OCI-LY3 (cell line): Measurements from ENCODE around the gene ABI1.

Experiments used
- EZH2phosphoT487 ChIP-seq: fragments of 200-600 bp; shearing (Covaris generic); IDR thresholded peaks from 2 replicates; pipeline ENCODE4 v1.6.1; 2018; ENCODE audit warnings: antibody characterized with exemption, mixed run types, low read depth
- TF ChIP-seq, protein P1 (sequence below): fragments of 200-600, 300-600 bp; sonication (generic); IDR thresholded peaks from 2 replicates; pipeline ENCODE4 v1.5.1; 2014; ENCODE audit warnings: antibody characterized with exemption, low read length, low read depth

DNA sequence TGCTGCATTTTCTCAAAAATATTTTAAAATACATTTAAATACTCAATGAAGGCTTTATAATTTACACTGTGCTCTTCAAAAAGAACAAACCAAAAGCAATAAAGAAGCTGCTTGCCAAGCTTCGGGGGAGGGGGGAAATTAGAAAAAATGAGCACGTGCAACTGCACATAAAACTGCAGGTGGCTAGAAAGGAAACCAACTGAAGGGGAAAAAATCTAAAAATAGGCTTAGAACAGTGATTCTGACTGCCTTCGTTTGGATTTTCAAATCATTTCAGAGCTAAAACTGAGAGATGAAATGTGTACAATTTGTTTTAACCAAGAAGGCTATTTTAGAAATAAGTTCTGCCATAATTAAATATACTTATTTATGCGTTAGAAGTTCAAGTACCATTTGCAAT lies 61.4 kb downstream of the ABI1 start:
- TF ChIP-seq, protein P1, sequence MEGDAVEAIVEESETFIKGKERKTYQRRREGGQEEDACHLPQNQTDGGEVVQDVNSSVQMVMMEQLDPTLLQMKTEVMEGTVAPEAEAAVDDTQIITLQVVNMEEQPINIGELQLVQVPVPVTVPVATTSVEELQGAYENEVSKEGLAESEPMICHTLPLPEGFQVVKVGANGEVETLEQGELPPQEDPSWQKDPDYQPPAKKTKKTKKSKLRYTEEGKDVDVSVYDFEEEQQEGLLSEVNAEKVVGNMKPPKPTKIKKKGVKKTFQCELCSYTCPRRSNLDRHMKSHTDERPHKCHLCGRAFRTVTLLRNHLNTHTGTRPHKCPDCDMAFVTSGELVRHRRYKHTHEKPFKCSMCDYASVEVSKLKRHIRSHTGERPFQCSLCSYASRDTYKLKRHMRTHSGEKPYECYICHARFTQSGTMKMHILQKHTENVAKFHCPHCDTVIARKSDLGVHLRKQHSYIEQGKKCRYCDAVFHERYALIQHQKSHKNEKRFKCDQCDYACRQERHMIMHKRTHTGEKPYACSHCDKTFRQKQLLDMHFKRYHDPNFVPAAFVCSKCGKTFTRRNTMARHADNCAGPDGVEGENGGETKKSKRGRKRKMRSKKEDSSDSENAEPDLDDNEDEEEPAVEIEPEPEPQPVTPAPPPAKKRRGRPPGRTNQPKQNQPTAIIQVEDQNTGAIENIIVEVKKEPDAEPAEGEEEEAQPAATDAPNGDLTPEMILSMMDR = no peak
- TF ChIP-seq EZH2phosphoT487 = no peak
